Measurements from ENCODE around the gene TTC34.

Gene TTC34

DNA sequence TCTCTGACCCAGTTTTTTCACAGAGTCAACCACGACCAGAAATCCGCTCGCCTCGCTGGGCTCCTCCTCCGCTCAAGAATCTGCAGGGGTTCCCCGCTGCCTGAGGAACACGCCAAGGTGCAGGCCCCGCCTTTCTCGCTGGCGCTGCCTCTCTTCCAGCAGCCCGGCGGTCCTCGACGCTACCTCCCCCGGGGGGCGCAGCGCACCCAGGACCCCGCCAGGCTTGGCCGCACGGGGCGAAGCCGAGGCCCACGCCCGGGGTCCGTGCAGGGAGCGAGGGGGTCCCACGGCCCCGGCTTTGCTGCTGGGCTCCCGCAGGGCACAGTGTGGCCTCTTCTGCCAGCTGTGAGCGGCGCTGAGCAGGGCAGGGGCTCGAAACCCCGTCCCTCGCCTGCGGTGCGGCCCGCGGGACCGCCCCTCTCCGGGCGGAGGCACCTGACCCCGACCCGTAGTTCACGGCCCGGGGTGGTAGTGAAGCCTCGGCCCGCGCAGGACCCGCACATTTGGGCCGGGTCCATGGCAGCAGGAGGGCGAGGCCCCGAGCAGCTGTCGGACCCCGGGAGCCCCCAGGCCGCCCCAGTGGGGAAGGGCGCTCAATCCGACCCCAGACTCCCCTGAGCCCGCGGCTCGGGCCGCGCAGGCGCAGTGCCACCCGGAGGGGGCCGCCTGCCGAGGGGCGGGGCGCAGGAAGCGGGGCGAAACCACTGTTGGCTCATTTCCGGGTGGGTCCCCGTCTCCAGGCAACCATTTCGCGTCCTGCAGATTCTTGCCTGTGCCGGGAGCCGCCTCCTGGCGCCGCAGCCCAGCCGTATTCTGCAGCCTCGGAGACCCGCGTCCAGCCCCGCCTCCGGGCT lies 158.7 kb downstream of the TTC34 start:
- no peaks in the 10 kb centered on the region for H3K9me3 ChIP-seq (ENCODE audit: insufficient read depth, low read length)
- no peaks in the 10 kb centered on the region for H4K20me1 ChIP-seq (ENCODE audit: low read depth, low read length)
- H3K27ac ChIP-seq (ENCODE audit: low read depth, low read length): no peak overlapping the region
- H2AFZ ChIP-seq (ENCODE audit: low read depth, low read length, severe bottlenecking): no peak overlapping the region
- H3K27me3 ChIP-seq (ENCODE audit: low read length): no peaks in the 10 kb centered on the region
- no peaks in the 10 kb centered on the region for H3K9me2 ChIP-seq (replicated peaks; ENCODE audit: insufficient read depth, low read length)
- H3K4me3 ChIP-seq (ENCODE audit: insufficient read depth, low read length, poor library complexity, severe bottlenecking): peak overlapping the region; percentile 55
- H3K4me2 ChIP-seq (ENCODE audit: low read depth, low read length, poor library complexity, severe bottlenecking): peak overlapping the region; percentile 57
- no peaks in the 10 kb centered on the region for H3K79me2 ChIP-seq (ENCODE audit: insufficient read depth, low read length)
- H3K36me3 ChIP-seq (ENCODE audit: low read length): no peaks in the 10 kb centered on the region
- TF ChIP-seq, protein P1, sequence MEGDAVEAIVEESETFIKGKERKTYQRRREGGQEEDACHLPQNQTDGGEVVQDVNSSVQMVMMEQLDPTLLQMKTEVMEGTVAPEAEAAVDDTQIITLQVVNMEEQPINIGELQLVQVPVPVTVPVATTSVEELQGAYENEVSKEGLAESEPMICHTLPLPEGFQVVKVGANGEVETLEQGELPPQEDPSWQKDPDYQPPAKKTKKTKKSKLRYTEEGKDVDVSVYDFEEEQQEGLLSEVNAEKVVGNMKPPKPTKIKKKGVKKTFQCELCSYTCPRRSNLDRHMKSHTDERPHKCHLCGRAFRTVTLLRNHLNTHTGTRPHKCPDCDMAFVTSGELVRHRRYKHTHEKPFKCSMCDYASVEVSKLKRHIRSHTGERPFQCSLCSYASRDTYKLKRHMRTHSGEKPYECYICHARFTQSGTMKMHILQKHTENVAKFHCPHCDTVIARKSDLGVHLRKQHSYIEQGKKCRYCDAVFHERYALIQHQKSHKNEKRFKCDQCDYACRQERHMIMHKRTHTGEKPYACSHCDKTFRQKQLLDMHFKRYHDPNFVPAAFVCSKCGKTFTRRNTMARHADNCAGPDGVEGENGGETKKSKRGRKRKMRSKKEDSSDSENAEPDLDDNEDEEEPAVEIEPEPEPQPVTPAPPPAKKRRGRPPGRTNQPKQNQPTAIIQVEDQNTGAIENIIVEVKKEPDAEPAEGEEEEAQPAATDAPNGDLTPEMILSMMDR (IDR thresholded peaks at IDR 0.05; ENCODE audit: insufficient read depth, low read length, poor library complexity, severe bottlenecking): no peak
- no peak for TF ChIP-seq EZH2phosphoT487 (conservative IDR thresholded peaks at IDR 0.05; ENCODE audit: low read length)
- no peaks in the 10 kb centered on the region for H3F3A ChIP-seq (ENCODE audit: insufficient read depth)
- peak overlapping the region; percentile 56 for H3K9ac ChIP-seq (ENCODE audit: low read length)

DNA sequence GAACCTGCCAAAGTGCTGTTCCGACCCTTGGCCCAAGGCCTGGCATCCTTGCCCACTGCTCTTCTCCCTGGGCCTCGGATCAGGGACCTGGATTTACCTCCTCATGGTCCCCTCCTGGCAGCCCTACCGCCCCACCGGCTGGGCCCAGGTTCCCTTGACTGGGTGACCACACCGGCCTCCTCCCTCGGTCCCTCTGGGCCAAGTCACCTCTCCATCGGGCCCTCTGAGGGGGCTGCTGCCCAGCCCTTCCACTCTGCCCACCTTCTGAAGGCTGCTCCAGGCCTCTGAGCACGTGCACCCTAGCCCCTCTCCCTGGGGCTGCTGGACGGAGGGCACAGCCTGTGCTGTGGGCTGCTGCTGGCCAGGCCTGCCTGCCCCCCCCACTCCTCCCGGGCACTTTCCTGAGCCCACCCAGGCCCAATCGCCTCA lies 159.3 kb downstream of the TTC34 start:
- H3K9me2 ChIP-seq (replicated peaks; ENCODE audit: insufficient read depth, low read length): no peaks in the 10 kb centered on the region
- H3K27me3 ChIP-seq (ENCODE audit: low read length): no peaks in the 10 kb centered on the region
- no peak overlapping the region for H3K27ac ChIP-seq (ENCODE audit: low read depth, low read length)
- H3K79me2 ChIP-seq (ENCODE audit: insufficient read depth, low read length): no peaks in the 10 kb centered on the region
- peak overlapping the region; percentile 57 for H3K4me2 ChIP-seq (ENCODE audit: low read depth, low read length, poor library complexity, severe bottlenecking)
- no peaks in the 10 kb centered on the region for H3F3A ChIP-seq (ENCODE audit: insufficient read depth)
- no peaks in the 10 kb centered on the region; the same call in 1 of the 2 replicates for H3K9me3 ChIP-seq (ENCODE audit: insufficient read depth, low read length)
- H2AFZ ChIP-seq (ENCODE audit: low read depth, low read length, severe bottlenecking): no peak overlapping the region
- H4K20me1 ChIP-seq (ENCODE audit: low read depth, low read length): no peaks in the 10 kb centered on the region
- H3K4me3 ChIP-seq (ENCODE audit: insufficient read depth, low read length, poor library complexity, severe bottlenecking): peak overlapping the region; percentile 55
- H3K36me3 ChIP-seq (ENCODE audit: low read length): no peaks in the 10 kb centered on the region
- H3K9ac ChIP-seq (ENCODE audit: low read length): peak overlapping the region; percentile 56
- TF ChIP-seq, protein P1 (IDR thresholded peaks at IDR 0.05; ENCODE audit: insufficient read depth, low read length, poor library complexity, severe bottlenecking): no peak
- TF ChIP-seq EZH2phosphoT487 (conservative IDR thresholded peaks at IDR 0.05; ENCODE audit: low read length): no peak

- Histone ChIP-seq H3F3A (ENCODE audit: insufficient read depth) (no peaks in the 10 kb centered on the region), H3K27me3 (ENCODE audit: low read length) (no peaks in the 10 kb centered on the region), H3K9me2 (replicated peaks; ENCODE audit: insufficient read depth, low read length) (no peaks in the 10 kb centered on the region), H4K20me1 (ENCODE audit: low read depth, low read length) (no peaks in the 10 kb centered on the region), H3K4me3 (ENCODE audit: insufficient read depth, low read length, poor library complexity, severe bottlenecking) (no peak overlapping the region), H2AFZ (ENCODE audit: low read depth, low read length, severe bottlenecking) (no peak overlapping the region), H3K9ac (ENCODE audit: low read length) (no peak overlapping the region), H3K79me2 (ENCODE audit: insufficient read depth, low read length) (no peaks in the 10 kb centered on the region), H3K27ac (ENCODE audit: low read depth, low read length) (no peak overlapping the region), H3K9me3 (ENCODE audit: insufficient read depth, low read length) (peaks cover 3% of the 10 kb centered on the region; the same call in 1 of the 2 replicates), H3K36me3 (ENCODE audit: low read length) (no peaks in the 10 kb centered on the region), H3K4me2 (ENCODE audit: low read depth, low read length, poor library complexity, severe bottlenecking) (peak overlapping the region; percentile 57)
- no peak for TF ChIP-seq EZH2phosphoT487 (conservative IDR thresholded peaks at IDR 0.05; ENCODE audit: low read length)
- TF ChIP-seq, protein P1 (IDR thresholded peaks at IDR 0.05; ENCODE audit: insufficient read depth, low read length, poor library complexity, severe bottlenecking): no peak
These were observed 159.9 kb downstream of the TTC34 start for GRCh38 chr1:2641381-2642130.

Data from SU-DHL-6 (cell line).